NCI-H187 (cell line): ENCODE data around the gene ACTA2.

Source experiments
- DNase-seq, 2 experiments: peaks; one replicate each; lab custom pipeline; 2025; lab: John Stamatoyannopoulos, UW

The ACTA2 gene

GRCh38 chr10:88920198-88920597 is 32.4 kb downstream of the ACTA2 start:
- no peak for DNase-seq

- DNase-seq = no peak
Measured at GRCh38 chr10:88919041-88919440, 33.5 kb downstream of the ACTA2 start.

DNA sequence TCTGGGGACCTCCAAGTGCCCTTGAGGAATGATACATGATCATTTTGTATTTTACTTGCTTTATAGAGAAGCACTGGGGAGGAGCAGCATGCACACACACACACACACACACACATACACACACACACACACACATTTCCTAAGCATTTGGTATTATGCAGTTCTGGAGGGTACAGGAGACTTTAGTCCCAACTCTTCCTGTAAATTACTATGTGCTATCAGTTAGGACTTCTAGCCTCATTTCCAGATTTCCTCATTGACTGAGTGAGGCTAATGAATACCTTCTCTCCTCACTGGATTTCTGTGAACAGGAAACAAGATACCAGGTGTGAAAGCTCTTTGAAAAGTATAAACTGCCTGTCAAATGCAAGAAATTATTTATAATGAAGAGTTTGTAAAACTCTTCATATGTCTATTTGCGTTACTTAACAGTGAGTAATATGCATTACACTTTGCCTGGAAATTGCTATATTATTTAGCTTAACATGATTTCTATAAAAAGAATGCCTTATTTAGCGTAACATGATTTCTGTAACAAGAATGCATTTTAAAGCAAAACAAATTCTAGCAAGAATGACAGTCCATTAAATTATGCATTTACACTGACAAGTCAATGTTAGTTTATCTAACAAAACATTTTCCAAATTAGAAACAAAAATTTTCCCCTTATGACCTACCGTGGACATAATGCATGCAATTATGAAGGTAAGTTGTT is 34.2 kb downstream of the ACTA2 start:
- no peak for DNase-seq

- DNase-seq = no peak
Measured at GRCh38 chr10:88916986-88917385, 35.6 kb downstream of the ACTA2 start.

DNA sequence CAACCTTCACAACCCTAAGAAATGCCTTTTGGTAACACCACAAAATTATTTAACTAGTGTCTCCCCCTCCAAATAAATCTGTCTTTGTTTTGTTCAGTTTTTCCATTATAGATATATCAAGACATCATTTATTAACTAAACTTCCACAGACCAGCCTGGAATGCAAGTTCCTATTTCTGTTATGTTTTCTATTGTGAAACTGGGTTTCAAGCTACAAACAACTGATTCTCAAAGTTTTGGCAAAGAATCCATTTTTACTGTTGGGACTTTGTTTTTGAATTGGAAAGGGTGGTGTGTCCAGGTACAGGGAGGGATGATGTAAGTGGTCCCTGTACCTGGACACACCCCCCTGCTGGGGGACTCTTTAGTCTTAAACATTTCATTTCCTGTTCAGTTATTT is 36.3 kb downstream of the ACTA2 start:
- DNase-seq = no peak

DNA sequence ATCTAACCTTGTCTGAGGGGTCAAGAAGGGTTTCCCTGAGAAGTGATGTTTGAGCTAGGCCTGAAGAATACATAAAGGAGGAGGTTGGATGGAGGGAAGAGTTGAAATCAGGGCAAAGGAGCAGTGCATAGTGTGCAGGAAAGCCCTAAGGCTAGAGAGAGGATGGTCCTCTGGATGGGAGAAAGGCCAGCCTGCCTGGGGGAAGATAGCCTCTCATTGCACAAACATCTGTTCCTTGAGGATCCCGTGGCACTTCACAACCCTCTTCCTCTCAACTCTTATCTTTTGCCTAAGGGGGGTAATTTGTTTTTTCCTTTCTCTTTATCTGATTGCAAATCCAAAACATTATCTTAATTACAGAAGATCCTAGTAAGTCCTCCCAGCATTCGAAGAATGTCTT is 36.8 kb downstream of the ACTA2 start:
- DNase-seq = no peak

- no peak for DNase-seq
Measured at GRCh38 chr10:88913788-88914187, 38.8 kb downstream of the ACTA2 start.

DNA sequence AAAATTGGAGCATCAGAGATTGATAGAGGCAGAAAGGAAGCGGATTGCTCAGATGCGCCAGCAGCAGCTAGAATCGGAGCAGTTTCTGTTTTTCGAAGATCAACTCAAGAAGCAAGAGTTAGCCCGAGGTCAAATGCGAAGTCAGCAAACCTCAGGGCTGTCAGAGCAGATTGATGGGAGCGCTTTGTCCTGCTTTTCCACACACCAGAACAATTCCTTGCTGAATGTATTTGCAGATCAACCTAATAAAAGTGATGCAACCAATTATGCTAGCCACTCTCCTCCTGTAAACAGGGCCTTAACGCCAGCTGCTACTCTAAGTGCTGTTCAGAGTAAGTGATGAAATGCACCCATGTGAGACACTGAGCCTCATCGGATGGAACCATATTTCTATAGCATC is 39.4 kb downstream of the ACTA2 start:
- peak; percentile 35 to 59 for DNase-seq

DNA sequence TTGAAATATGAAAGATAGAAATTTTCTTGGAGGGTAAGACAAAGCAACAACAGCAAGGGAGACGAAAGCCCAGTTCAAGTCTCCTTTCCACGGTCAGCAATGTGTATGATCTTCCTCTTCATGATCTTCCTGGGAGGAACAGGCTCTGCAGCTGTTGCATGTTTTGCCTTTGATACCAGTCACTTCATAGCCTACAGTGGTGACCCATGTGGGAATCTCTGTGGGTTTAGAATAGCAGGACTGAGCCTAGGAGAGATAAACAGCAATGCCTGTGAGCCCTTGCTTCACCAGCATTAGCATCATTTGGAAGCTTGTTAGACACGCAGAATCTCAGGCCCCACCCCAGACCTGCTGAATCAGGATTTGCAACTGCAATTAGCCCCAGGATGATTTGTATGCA is 40.7 kb downstream of the ACTA2 start:
- no peak for DNase-seq

DNA sequence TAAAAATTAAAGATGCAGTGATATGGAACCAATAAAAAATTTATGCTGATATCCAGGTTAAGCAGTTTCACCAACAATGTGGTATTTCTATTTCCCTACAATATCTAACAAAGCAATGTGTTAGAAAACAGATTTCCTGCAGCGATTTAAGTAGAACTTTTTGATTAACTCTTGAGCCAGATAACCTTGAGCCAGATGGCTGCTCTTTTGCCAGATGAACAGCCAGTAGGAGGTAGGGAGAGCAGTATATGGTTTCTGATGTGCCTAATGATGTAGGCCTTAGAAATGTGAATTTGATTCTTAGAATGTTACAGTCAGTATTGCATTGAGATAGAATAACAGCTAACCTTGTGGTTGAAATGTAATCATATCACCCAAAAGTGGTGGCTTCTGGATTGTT is 41.5 kb downstream of the ACTA2 start:
- DNase-seq = no peak

DNA sequence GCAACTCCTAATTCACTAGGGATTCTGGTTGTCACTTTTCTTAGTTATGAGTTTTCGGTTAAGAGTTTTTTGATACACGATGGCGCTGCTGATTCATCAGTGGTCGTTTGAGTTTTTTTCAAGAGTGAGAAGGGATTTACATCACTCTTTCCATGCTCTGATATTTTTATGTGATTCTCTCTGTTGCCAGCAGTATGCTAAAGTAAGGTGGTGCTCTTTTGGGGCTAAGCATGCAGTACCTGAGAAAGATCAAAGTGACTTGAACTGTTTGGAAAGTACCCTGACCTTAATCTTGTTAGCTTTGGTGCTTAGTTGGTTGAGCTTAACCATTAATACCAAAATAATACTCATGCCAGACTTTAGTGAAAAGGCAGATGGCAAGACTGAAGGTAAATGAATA is 44.4 kb downstream of the ACTA2 start:
- DNase-seq = no peak

GRCh38 chr10:88906921-88907320 is 45.7 kb downstream of the ACTA2 start:
- DNase-seq = no peak

- no peak for DNase-seq
Measured at GRCh38 chr10:88903715-88904114, 48.9 kb downstream of the ACTA2 start.

- no peak for DNase-seq
Measured at GRCh38 chr10:88901984-88902789, 50.4 kb downstream of the ACTA2 start.

DNA sequence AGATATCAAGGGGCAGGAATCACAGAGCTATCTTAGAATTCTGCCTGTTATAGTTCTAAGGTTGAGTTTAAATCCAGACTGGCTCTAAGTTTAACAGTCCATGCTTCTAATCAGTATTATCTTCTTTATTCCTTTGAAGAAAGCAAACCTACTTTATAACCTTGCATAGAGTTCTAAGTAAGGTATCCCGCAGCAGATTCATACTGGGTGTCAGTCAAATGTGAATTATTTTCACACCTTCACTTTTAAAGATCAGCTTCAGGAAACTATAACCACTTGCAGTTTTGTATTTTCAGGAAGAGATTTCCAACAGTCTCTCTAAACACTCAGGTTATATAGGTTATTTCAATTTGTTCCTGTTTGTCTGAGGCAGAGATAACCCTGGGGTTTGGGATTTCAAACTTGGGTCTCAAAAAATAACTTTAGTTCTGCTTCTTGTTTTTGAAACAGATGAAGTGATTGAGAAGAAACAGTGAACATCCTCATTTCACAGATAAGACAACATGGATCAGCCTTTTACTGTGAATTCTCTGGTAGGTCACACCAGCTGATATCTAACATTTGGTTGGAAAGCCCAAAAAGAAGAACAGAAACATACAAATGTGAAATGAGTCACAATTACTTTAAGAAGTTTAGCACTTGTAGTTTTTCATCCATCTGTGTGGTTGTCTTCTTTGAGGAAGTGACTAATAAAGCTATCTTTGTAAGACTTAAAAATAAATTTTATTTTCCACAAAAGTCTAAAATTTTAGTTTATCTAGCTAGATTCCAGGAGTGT is 51.2 kb downstream of the ACTA2 start:
- no peak for DNase-seq

GRCh38 chr10:88899886-88900285 is 52.7 kb downstream of the ACTA2 start:
- no peak for DNase-seq

- no peak for DNase-seq
Measured at GRCh38 chr10:88898727-88899126, 53.8 kb downstream of the ACTA2 start.

DNA sequence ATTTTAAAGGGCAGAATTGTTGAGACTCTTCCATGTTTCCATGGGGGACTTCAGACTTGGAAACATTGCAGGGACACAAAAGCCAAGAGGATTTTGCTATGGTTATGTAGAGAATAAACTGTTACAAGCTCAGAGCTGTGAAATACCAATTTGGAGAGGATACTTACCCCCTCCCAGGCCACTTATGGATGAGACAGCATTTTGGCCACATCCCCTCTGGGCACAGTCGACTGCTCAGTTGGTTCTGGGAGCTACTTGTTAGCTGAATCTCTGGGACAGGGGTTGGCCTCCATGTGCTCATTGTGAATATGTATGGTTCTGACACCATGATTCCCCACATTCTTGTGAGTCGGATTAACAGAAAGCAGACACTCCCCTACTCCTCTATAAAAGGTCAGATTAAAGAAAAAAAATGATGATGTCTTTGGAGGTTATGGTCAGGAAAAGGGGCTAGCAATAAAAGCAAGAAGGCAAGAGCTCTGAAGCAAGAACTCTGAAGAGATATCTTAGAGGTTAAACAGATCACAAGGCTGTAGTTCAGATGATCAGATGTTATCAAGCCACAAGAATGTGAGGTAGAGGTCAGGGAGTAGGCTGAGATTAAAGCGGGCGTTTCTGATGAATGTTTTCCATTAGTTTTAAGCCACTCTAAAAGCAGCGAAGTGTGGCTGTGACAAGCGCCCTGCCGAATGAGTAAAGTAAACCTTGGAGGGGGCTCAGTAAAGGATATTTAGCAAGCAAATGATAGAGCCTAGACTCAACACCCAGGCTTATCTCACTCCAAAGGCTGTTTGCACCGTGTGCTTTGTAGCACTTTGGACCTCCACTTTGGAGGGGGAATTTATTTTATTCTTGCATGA is 55.3 kb downstream of the ACTA2 start:
- DNase-seq = peak in 1 of 2 experiments; percentile 50

DNA sequence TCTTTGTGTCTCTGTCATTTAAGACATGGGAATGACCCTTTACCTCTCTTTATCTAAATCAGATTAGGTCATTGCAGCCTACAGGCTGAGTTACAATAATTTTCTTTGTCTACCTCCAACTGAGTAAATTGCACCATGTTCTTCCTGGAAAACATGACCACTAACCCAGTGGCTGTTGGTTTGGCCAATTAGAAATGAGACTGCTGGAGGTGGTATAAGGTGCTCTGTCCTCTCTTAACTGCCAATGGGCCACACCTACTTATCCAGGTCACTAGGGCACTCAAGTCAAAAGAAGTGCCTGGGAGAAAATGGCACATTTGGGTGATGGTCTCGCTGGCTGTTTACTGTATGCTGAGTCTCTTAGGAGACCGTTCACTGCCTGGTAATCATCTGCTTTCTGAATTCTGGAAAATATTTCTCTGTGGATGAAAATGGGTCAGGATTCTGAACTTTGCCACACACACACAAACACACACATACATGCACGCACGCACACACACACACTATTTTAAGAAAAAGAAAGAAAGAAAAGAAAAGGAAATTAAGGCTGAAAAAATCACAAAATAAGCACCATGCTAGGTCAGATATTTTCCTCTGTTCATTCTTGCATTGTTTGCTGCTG is 56.1 kb downstream of the ACTA2 start:
- DNase-seq = no peak

GRCh38 chr10:88895250-88895649 is 57.3 kb downstream of the ACTA2 start:
- no peak for DNase-seq

DNA sequence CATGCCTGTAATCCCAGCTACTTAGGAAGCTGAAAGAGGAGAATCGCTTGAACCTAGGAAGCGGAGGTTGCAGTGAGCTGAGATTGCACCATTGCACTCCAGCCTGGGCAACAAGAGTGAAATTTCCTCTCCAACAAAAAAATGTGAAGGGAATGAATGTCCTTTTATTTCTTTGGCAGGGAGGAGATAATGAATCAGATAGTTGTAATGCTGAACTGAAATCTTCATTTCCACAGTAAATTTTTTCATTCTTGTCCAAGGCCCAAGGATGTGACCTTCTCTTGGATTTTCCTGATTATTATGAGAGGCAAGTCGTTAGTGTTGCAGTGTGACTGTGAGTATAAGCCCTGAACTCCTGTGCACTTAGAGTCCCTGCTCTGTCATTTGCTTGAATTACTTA is 59.0 kb downstream of the ACTA2 start:
- no peak for DNase-seq
